ENCODE results near the gene HERC2.
A peak's percentile ranks its signal among the peaks of the same experiment; 100 is the strongest.

Gene HERC2

DNA sequence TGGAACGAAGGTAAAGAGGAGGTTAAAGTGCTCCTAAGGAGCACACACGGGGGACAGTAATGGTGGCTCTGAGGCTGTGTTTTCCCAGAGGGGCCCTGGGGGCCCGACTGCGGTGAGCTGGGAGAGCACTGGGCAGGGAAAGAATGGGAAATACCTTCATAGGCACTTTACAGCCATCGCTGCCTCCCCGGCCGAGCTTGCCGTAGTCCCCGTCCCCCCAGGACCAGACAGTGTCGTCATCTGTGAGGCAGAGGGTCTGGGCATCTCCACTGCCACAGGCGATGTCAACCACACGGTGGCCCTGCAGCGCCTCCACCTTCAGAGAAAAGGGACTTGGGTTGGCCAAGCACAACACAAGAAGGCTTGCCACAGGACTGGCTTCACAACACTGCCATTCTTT, 190.0 kb downstream of the HERC2 start:
- no peaks in the 10 kb centered on the region for H3K4me1 ChIP-seq (ENCODE audit: insufficient read depth, poor library complexity, severe bottlenecking)
- TF ChIP-seq, protein P1, sequence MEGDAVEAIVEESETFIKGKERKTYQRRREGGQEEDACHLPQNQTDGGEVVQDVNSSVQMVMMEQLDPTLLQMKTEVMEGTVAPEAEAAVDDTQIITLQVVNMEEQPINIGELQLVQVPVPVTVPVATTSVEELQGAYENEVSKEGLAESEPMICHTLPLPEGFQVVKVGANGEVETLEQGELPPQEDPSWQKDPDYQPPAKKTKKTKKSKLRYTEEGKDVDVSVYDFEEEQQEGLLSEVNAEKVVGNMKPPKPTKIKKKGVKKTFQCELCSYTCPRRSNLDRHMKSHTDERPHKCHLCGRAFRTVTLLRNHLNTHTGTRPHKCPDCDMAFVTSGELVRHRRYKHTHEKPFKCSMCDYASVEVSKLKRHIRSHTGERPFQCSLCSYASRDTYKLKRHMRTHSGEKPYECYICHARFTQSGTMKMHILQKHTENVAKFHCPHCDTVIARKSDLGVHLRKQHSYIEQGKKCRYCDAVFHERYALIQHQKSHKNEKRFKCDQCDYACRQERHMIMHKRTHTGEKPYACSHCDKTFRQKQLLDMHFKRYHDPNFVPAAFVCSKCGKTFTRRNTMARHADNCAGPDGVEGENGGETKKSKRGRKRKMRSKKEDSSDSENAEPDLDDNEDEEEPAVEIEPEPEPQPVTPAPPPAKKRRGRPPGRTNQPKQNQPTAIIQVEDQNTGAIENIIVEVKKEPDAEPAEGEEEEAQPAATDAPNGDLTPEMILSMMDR (IDR thresholded peaks at IDR 0.05; ENCODE audit: poor library complexity, severe bottlenecking) = no peak
- no peak overlapping the region for H3K27ac ChIP-seq (ENCODE audit: poor library complexity, severe bottlenecking)
- H3K9me3 ChIP-seq (ENCODE audit: severe bottlenecking) = no peaks in the 10 kb centered on the region
- ATAC-seq (ENCODE audit: low read depth) (no peak), DNase-seq (ENCODE audit: low spot score) (no peak)
- H3K36me3 ChIP-seq (ENCODE audit: low read depth) = peaks cover 54% of the 10 kb centered on the region
- H3K4me3 ChIP-seq (ENCODE audit: severe bottlenecking) = no peak overlapping the region
- H3K27me3 ChIP-seq (ENCODE audit: insufficient read depth, poor library complexity, severe bottlenecking) = no peaks in the 10 kb centered on the region

DNA sequence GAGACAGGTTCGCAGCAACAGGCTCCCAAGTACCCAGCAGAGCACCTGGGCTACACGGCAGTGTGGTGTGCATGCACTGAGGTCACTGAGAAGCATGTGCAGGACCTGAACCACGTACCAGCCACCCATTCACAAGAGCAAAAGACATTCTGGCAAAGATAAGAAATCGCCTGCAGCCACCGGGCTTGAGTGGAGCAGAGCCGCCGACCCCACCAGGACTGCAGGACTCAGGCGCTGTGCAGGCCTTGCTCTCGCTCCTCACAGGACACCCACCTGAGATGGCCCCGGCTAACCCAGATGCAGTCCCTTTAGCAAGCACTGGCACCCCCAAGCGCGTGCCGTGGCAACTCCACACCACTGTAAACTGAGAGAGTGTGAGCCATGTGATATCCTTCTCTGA, 190.6 kb downstream of the HERC2 start:
- Histone ChIP-seq H3K36me3 (ENCODE audit: low read depth) (peaks cover 54% of the 10 kb centered on the region), H3K27me3 (ENCODE audit: insufficient read depth, poor library complexity, severe bottlenecking) (no peaks in the 10 kb centered on the region), H3K27ac (ENCODE audit: poor library complexity, severe bottlenecking) (no peak overlapping the region), H3K4me1 (ENCODE audit: insufficient read depth, poor library complexity, severe bottlenecking) (no peaks in the 10 kb centered on the region), H3K9me3 (ENCODE audit: severe bottlenecking) (no peaks in the 10 kb centered on the region), H3K4me3 (ENCODE audit: severe bottlenecking) (no peak overlapping the region)
- TF ChIP-seq, protein P1 (IDR thresholded peaks at IDR 0.05; ENCODE audit: poor library complexity, severe bottlenecking) = no peak
- ATAC-seq (ENCODE audit: low read depth) (no peak), DNase-seq (ENCODE audit: low spot score) (peak; percentile 69)

DNA sequence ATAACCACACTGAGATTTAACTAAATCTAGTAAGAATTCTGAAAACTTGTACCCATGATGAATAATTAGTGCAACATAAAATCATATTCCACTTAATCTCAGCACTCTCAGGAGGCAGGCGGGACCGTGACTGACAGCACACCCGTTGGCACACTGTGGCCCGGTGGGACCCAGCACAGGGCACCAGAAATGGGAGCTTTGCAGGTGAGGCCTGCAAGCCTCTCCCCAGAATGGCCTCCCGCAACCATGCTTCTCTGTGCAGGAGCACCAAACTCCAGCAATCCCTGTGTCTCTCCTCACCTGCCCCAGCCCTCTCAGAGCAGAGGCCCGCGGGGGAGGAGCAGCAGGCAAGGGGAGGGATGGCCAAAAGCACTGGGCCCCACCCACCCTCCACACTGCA, 191.3 kb downstream of the HERC2 start:
- peaks cover 55% of the 10 kb centered on the region for H3K36me3 ChIP-seq (ENCODE audit: low read depth)
- H3K9me3 ChIP-seq (ENCODE audit: severe bottlenecking) = no peaks in the 10 kb centered on the region
- ATAC-seq (ENCODE audit: low read depth) (no peak), DNase-seq (ENCODE audit: low spot score) (peak; percentile 40)
- H3K27ac ChIP-seq (ENCODE audit: poor library complexity, severe bottlenecking) = no peak overlapping the region
- H3K4me1 ChIP-seq (ENCODE audit: insufficient read depth, poor library complexity, severe bottlenecking) = no peaks in the 10 kb centered on the region
- no peak overlapping the region for H3K4me3 ChIP-seq (ENCODE audit: severe bottlenecking)
- TF ChIP-seq, protein P1 (IDR thresholded peaks at IDR 0.05; ENCODE audit: poor library complexity, severe bottlenecking) = no peak
- no peaks in the 10 kb centered on the region for H3K27me3 ChIP-seq (ENCODE audit: insufficient read depth, poor library complexity, severe bottlenecking)

DNA sequence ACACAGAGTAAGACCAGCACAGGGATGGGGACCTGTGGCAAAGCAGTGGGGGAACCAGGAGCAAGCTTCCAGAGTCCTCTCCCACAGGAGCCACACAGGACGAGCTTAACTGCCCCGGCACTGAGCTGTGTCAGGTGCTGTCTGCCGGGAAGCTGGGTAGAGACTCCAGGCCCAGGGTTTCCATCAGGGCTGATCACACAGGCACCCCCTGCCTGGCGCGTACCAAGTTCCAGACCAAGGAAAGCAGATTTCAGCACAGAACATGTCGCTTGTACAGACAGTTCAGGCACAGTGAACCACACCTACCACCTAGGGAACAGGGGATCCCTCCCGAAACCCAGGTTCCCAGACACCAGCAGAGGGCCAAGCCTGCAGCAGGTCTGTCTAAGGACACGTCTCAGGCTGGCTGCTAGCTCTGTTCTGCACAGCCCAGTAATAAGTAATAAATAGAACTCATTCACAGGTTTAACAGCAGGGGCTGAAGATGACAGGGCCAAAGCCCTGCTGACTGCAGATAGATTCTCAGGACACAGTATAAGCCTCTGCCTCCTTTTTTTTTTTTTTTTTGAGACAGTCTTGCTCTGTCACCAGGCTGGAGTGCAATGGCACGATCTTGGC, 192.6 kb downstream of the HERC2 start:
- no peaks in the 10 kb centered on the region for H3K27me3 ChIP-seq (ENCODE audit: insufficient read depth, poor library complexity, severe bottlenecking)
- no peak overlapping the region for H3K27ac ChIP-seq (ENCODE audit: poor library complexity, severe bottlenecking)
- TF ChIP-seq, protein P1 (IDR thresholded peaks at IDR 0.05; ENCODE audit: poor library complexity, severe bottlenecking) = no peak
- ATAC-seq (ENCODE audit: low read depth) = 0 out of 3 replicates have a peak, but pooled peaks have one; percentile 17
- H3K4me1 ChIP-seq (ENCODE audit: insufficient read depth, poor library complexity, severe bottlenecking) = no peaks in the 10 kb centered on the region
- no peaks in the 10 kb centered on the region for H3K9me3 ChIP-seq (ENCODE audit: severe bottlenecking)
- H3K36me3 ChIP-seq (ENCODE audit: low read depth) = peaks cover 55% of the 10 kb centered on the region
- peak; percentile 45 for DNase-seq (ENCODE audit: low spot score)
- no peak overlapping the region for H3K4me3 ChIP-seq (ENCODE audit: severe bottlenecking)

DNA sequence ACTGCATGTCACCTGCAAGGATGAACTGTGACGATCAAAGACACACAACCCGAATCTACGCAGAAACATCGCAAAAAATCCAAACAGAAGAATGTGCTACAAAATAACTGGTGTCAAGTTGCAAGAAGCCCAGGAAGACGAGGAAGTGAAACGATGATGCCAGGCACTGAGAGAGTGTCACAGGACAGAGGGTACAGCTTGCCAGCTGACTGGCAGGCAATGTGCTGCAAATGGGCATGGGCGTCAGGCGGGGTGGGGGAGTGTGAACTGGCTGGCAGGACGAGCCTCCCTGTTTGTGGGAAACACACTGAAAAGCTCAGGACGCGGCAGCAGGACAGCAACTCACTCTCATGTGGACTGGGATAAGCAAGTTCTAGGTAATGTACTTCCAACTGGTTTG, 193.9 kb downstream of the HERC2 start:
- Histone ChIP-seq H3K36me3 (ENCODE audit: low read depth) (peaks cover 55% of the 10 kb centered on the region), H3K4me1 (ENCODE audit: insufficient read depth, poor library complexity, severe bottlenecking) (peaks cover 3% of the 10 kb centered on the region), H3K4me3 (ENCODE audit: severe bottlenecking) (no peak overlapping the region), H3K9me3 (ENCODE audit: severe bottlenecking) (no peaks in the 10 kb centered on the region), H3K27me3 (ENCODE audit: insufficient read depth, poor library complexity, severe bottlenecking) (no peaks in the 10 kb centered on the region), H3K27ac (ENCODE audit: poor library complexity, severe bottlenecking) (no peak overlapping the region)
- ATAC-seq (ENCODE audit: low read depth) (no peak), DNase-seq (ENCODE audit: low spot score) (peak; percentile 56)
- TF ChIP-seq, protein P1 (IDR thresholded peaks at IDR 0.05; ENCODE audit: poor library complexity, severe bottlenecking) = no peak
